ENCODE data around the gene XPR1.
"Not testable (repeated sequence)": the region's sequence is repeated elsewhere in the genome, so short reads cannot be mapped to it uniquely, and the experiment has no call there.

Gene XPR1

DNA sequence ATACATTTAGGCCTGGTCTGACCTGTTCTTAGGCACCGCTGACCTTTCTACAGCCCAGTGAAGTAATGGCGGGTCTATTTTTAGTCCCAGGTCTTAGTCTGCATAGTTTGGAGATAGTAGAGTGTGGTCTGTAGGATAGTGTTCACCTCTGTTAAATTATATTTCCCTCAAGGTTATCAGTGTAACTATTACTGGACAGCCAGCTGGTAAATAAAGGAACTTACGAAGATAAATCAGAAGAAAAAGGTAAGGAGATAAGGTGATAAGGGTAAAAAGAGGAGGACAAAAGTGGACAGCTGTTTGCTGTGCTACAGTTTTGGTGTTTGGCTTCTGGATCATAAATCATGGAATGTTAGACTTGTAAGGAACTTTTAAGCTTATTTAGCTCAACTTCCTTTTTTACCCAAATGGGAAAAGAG, 8.7 kb downstream of the XPR1 start:
- in situ Hi-C loops (cut with HindIII; ENCODE audit: low sequenced_read_pairs): no loop called here
- no peak overlapping the region for H3K4me3 ChIP-seq (ENCODE audit: low read depth, low read length)
- TF ChIP-seq, protein P1, sequence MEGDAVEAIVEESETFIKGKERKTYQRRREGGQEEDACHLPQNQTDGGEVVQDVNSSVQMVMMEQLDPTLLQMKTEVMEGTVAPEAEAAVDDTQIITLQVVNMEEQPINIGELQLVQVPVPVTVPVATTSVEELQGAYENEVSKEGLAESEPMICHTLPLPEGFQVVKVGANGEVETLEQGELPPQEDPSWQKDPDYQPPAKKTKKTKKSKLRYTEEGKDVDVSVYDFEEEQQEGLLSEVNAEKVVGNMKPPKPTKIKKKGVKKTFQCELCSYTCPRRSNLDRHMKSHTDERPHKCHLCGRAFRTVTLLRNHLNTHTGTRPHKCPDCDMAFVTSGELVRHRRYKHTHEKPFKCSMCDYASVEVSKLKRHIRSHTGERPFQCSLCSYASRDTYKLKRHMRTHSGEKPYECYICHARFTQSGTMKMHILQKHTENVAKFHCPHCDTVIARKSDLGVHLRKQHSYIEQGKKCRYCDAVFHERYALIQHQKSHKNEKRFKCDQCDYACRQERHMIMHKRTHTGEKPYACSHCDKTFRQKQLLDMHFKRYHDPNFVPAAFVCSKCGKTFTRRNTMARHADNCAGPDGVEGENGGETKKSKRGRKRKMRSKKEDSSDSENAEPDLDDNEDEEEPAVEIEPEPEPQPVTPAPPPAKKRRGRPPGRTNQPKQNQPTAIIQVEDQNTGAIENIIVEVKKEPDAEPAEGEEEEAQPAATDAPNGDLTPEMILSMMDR (IDR thresholded peaks at IDR 0.05; ENCODE audit: low read depth, low read length): no peak
- no peak for DNase-seq (ENCODE audit: low read depth, low spot score)

DNA sequence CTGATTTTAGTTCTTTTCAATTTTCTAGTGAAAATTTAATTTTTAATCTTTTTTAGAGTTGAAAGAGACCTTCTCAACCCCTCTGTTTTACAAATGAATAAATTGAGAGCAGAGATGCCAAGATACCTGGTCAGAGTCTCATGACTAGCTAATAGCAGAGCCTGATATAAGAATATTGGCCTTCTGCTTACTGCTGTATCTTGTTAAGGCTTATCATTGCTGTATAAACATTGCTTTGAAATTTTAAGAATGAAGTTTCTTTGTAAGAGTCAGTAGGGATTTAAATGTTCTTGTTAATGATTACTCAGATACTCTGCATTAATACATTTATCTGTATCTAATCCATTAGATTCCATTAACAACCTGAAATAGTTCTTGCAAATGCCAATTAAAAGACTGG, 9.8 kb downstream of the XPR1 start:
- in situ Hi-C loops (cut with HindIII; ENCODE audit: low sequenced_read_pairs): no loop called here
- TF ChIP-seq, protein P1 (IDR thresholded peaks at IDR 0.05; ENCODE audit: low read depth, low read length): no peak
- no peak for DNase-seq (ENCODE audit: low read depth, low spot score)
- H3K4me3 ChIP-seq (ENCODE audit: low read depth, low read length): no peak overlapping the region

DNA sequence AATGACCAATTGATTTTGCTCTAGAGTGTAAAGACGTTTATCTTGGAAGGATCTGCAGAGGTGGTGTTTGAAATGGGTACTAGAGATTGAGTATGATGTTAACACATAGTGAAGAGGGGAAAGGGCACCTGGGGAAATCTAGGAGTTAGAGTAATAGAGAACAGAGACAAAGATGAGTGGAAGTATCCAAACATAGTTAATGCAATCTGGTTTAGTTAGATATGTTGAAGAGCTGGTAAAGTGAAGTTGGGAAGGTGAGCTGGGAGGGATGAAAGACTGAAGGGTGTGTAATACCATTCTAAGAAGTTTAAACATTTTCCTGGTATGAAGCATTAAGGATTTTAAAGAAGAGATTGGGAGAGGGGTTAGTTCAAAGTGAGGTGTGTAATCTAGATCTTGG, 11.0 kb downstream of the XPR1 start:
- no peak overlapping the region for H3K4me3 ChIP-seq (ENCODE audit: low read depth, low read length)
- in situ Hi-C loops (cut with HindIII; ENCODE audit: low sequenced_read_pairs): no loop called here
- no peak for DNase-seq (ENCODE audit: low read depth, low spot score)
- TF ChIP-seq, protein P1 (IDR thresholded peaks at IDR 0.05; ENCODE audit: low read depth, low read length): no peak

DNA sequence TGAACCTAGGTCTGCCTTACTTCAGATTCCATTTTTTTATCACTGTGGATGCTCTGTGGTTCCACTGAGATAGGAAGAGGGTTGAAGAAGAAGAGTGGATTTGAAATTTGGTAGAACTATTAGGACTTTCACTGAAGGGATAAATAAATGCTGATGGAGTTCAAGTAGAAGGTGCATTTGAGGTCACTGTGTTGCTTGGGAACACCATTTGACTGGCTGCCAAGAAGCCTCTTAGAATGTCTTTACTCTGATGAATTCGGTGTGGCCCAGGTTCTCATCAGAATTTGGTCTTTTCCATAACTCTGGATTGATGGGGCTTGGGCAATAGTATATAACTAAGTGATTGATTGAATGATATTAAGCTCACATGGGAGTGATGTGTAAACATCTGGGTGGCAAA, 11.9 kb downstream of the XPR1 start:
- in situ Hi-C loops (cut with HindIII; ENCODE audit: low sequenced_read_pairs): no loop called here
- DNase-seq (ENCODE audit: low read depth, low spot score): peak; percentile 43
- no peak overlapping the region for H3K4me3 ChIP-seq (ENCODE audit: low read depth, low read length)

DNA sequence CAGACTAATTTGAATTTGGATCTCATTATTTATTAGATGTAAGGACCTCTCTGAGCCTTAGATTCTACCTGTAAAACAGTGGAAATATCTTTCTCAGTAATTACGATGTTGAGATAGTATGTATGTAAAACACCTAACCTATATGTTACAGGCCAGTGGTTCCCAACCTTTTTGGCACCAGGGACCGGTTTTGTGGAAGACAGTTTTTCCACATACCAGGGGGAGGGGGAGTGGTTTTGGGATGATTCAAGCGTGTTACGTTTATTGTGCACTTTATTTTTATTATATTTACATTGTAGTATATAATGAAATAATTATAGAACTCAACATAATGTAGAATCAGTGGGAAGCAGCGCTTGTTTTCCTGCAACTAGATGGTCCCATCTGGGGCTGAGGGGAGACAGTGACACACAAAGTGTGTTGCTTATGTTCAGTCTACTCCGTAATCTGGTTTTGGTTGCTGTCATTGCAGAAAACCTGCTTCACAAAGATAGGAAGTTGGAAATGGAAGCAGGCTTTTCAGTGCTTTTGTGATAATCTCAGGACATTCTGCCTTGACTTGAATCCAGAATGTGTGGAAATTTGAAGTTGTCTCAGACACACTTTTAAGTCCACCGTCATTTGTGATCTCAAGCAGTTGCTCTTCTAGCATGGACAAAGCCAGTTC, 12.8 kb downstream of the XPR1 start:
- in situ Hi-C loops (cut with HindIII; ENCODE audit: low sequenced_read_pairs): no loop called here
- no peak for DNase-seq (ENCODE audit: low read depth, low spot score)
- no peak overlapping the region for H3K4me3 ChIP-seq (ENCODE audit: low read depth, low read length)
- TF ChIP-seq, protein P1 (IDR thresholded peaks at IDR 0.05; ENCODE audit: low read depth, low read length): no peak

More for the DNA sequence above, 11.9 kb downstream of the XPR1 start:
- TF ChIP-seq, protein P1 (IDR thresholded peaks at IDR 0.05; ENCODE audit: low read depth, low read length): no peak

DNA sequence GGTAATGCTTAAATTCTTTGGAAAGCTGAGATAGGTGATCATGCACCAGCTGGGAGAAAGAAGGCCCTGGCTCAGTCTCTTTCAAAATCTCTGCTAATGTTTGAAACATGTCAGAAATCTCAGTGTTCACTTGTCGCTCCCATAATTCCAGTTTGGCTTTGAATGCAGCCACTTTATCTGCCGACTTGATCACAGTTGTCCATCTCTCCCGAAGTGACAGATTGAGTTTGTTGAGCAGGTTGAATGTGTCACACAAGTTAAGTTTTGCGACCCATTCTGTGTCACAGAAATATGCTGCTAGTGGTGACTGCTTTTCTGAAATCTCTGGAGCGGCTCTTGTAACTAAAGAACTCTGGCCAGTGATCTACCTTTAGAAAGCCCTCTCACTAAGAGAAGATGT, 13.4 kb downstream of the XPR1 start:
- DNase-seq (ENCODE audit: low read depth, low spot score); in situ Hi-C loops (cut with HindIII; ENCODE audit: low sequenced_read_pairs); H3K4me3 ChIP-seq (ENCODE audit: low read depth, low read length): not testable (repeated sequence)

DNA sequence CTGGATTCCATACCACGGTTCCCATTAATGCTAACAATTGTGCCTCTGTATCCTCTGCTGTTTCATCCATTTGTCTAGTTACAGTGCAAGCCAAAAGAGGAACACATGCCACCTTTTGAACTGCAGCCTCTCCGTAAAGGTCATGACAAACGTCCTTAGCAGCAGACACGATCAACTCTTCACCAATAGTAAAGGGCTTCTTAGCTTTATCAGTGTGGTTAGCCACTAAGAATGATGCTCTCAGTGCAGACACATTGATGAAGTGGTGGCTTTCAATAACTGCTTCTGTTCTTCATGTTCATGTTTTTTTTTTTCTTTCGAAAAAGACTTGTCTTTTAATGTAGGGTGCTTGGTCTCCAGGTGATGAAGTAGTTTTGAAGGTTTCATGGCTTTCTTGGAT, 14.3 kb downstream of the XPR1 start:
- TF ChIP-seq, protein P1 (IDR thresholded peaks at IDR 0.05; ENCODE audit: low read depth, low read length): no peak
- DNase-seq (ENCODE audit: low read depth, low spot score): no peak
- in situ Hi-C loops (cut with HindIII; ENCODE audit: low sequenced_read_pairs): no loop called here
- H3K4me3 ChIP-seq (ENCODE audit: low read depth, low read length): no peak overlapping the region
